K562 (cell line): ENCODE data around the gene CASTOR1. TPM values are rescaled to one million over a fixed set of nuclear protein-coding genes. Genes with fewer than 3 reads are reported as not detected.
A peak's percentile ranks its signal among the peaks of the same experiment; 100 is the strongest.

Source experiments
- ARID2 ChIP-seq: fragments of 450-650 bp; IDR thresholded peaks from 2 replicates; pipeline ENCODE4 v1.6.1; 2017; ENCODE audit warnings: antibody characterized with exemption, mild to moderate bottlenecking
- ATF1 ChIP-seq, 2 experiments: fragments of 450-650 bp in 1 of 2; IDR thresholded peaks; 2 replicates each; pipeline ENCODE4 v1.6.1; 2016; ENCODE audit warnings: missing compliant biosample characterization in 1 of 2, missing genetic modification characterization in 1 of 2
- ATF3 ChIP-seq, 2 experiments: fragments of 450-650 bp in 1 of 2; sonication (generic) in 1 of 2; formaldehyde crosslinking in 1 of 2; IDR thresholded peaks in 1 of 2; conservative IDR thresholded peaks in 1 of 2; 2 replicates each; pipeline versions ENCODE4 v1.6.1 to v1.8.1; 2016 to 2023; ENCODE audit warnings: mild to moderate bottlenecking in 2 of 2, moderate library complexity in 2 of 2, inconsistent platforms in 1 of 2, missing genetic modification reagents in 1 of 2
- ATF7 ChIP-seq: fragments of 450-650 bp; IDR thresholded peaks from 2 replicates; pipeline ENCODE4 v1.7.1; 2014; ENCODE audit warnings: mild to moderate bottlenecking, moderate library complexity
- BACH1 ChIP-seq: fragments of 200-800 bp; sonication (Bioruptor generic); IDR thresholded peaks from 2 replicates; pipeline ENCODE4 v1.6.1; 2016; ENCODE audit warnings: missing genetic modification characterization, missing compliant biosample characterization
- CREM ChIP-seq: IDR thresholded peaks from 2 replicates; pipeline ENCODE4 v1.6.1; 2014; ENCODE audit warnings: antibody characterized with exemption, low read depth
- ETS2 ChIP-seq: IDR thresholded peaks from 2 replicates; pipeline ENCODE4 v1.6.1; 2016; ENCODE audit warnings: borderline replicate concordance, missing genetic modification characterization, mild to moderate bottlenecking, moderate library complexity, missing compliant biosample characterization; ENCODE audit not compliant: poor library complexity, severe bottlenecking
- ETV1 ChIP-seq: fragments of 450-650 bp; conservative IDR thresholded peaks from 2 replicates; pipeline ENCODE4 v1.6.1; 2016; ENCODE audit warnings: missing genetic modification characterization, control low read depth, low read depth, missing compliant biosample characterization
- LEF1 ChIP-seq: fragments of 450-650 bp; IDR thresholded peaks from 2 replicates; pipeline ENCODE4 v1.6.1; 2016; ENCODE audit warnings: mild to moderate bottlenecking
- MAX ChIP-seq: sonication (generic); formaldehyde crosslinking; IDR thresholded peaks from 2 replicates; pipeline ENCODE4 v1.9.0; 2022; ENCODE audit warnings: mild to moderate bottlenecking, missing genetic modification reagents
- POLR3G ChIP-seq: IDR thresholded peaks from 2 replicates; pipeline ENCODE4 v1.6.1; 2011; ENCODE audit not compliant: insufficient read length, insufficient replicate concordance; ENCODE audit errors: extremely low read depth
- PYGO2 ChIP-seq: fragments of 450-650 bp; IDR thresholded peaks from 2 replicates; pipeline ENCODE4 v1.6.1; 2016; ENCODE audit warnings: mild to moderate bottlenecking, missing genetic modification characterization, moderate library complexity, missing compliant biosample characterization
- RAD21 ChIP-seq, 2 experiments: fragments of 250-450 bp in 1 of 2; fragments of 450-650 bp in 1 of 2; sonication (Bioruptor Pico) in 1 of 2; formaldehyde crosslinking in 1 of 2; IDR thresholded peaks in 1 of 2; conservative IDR thresholded peaks in 1 of 2; 2 replicates each; pipeline versions ENCODE4 v1.4.0 to v1.8.0; 2020 to 2022; ENCODE audit warnings: mild to moderate bottlenecking in 2 of 2, moderate library complexity in 1 of 2
- RCOR1 ChIP-seq, 2 experiments: IDR thresholded peaks; 2 replicates each; pipeline ENCODE4 v1.6.1; 2012; ENCODE audit warnings: low read depth in 2 of 2, low read length in 2 of 2, borderline replicate concordance in 1 of 2, improper control_type of control experiment in 1 of 2
- SIN3A ChIP-seq, 2 experiments: fragments of 150-350 bp in 1 of 2; IDR thresholded peaks; 2 replicates each; pipeline ENCODE4 v1.6.1; 2011 to 2016; ENCODE audit warnings: borderline replicate concordance in 2 of 2, low read depth in 2 of 2, low read length in 2 of 2, mild to moderate bottlenecking in 2 of 2, moderate library complexity in 2 of 2; ENCODE audit not compliant: control insufficient read depth in 1 of 2
- SMARCA5 ChIP-seq: fragments of 450-650 bp; IDR thresholded peaks from 2 replicates; pipeline ENCODE4 v1.6.1; 2016
- SMARCB1 ChIP-seq: IDR thresholded peaks from 2 replicates; pipeline ENCODE4 v1.6.1; 2011; ENCODE audit warnings: improper control_type of control experiment, low read depth; ENCODE audit not compliant: insufficient read length
- SNAPC5 ChIP-seq: fragments of 250-450 bp; sonication (Bioruptor Pico); IDR thresholded peaks from 2 replicates; pipeline ENCODE4 v1.8.0; 2021; ENCODE audit warnings: moderate library complexity, mild to moderate bottlenecking, inconsistent platforms
- TBL1XR1 ChIP-seq, 2 experiments: IDR thresholded peaks; 2 replicates each; pipeline ENCODE4 v1.6.1; 2012; ENCODE audit warnings: improper control_type of control experiment in 2 of 2, low read length in 2 of 2, mild to moderate bottlenecking in 1 of 2
- TCF7 ChIP-seq: sonication (generic); IDR thresholded peaks from 2 replicates; pipeline ENCODE4 v1.6.1; 2016; ENCODE audit warnings: antibody characterized with exemption, borderline replicate concordance
- TFE3 ChIP-seq: fragments of 450-650 bp; formaldehyde crosslinking; IDR thresholded peaks from 2 replicates; pipeline ENCODE4 v1.4.0; 2020; ENCODE audit warnings: mild to moderate bottlenecking, mixed read lengths
- WHSC1 ChIP-seq: IDR thresholded peaks from one replicate; pipeline ENCODE4 v1.6.1; 2012; ENCODE audit warnings: low read length, control low read depth, inconsistent platforms
- XRCC3 ChIP-seq: fragments of 450-650 bp; IDR thresholded peaks from 2 replicates; pipeline ENCODE4 v1.6.1; 2017; ENCODE audit warnings: mild to moderate bottlenecking, moderate library complexity
- ZHX1 ChIP-seq: fragments of 150-350 bp; conservative IDR thresholded peaks from 2 replicates; pipeline ENCODE4 v1.6.1; 2014; ENCODE audit warnings: low read length
- polyA plus RNA-seq, 8 experiments: library from polyadenylated mRNA; depleted of rRNA in 4 of 8; stranded (reverse) in 5 of 8; unstranded in 3 of 8; fragments of >200 nt; fragmentation: Nextera tagmentation in 2 of 8; fragmentation: Illumina TruSeq in 1 of 8; extraction: Ambion mirVana in 2 of 8; extraction: Trizol in 1 of 8; gene quantifications; 2 replicates each; pipeline versions ENCODE4 v1.2.1 to v1.2.3, GENCODE V29; 2011 to 2014; ENCODE audit warnings: inconsistent platforms in 1 of 8, missing spikeins in 1 of 8
- total RNA-seq, 7 experiments: library from RNA; depleted of rRNA in 6 of 7; stranded (reverse); fragments of >200 nt in 6 of 7; fragmentation: Illumina TruSeq in 2 of 7; extraction: Trizol in 2 of 7; gene quantifications; 2 replicates each; pipeline versions ENCODE4 v1.2.1 to v1.2.3, GENCODE V29; 2011 to 2021; ENCODE audit warnings: low replicate concordance in 1 of 7

Gene CASTOR1
- total and polyA plus RNA-seq, 9 of the 15 experiments (the other 6 are each of a cell fraction or from before 2014, with no cell fraction given), result 0.35 to 2.6 (median 1.1) TPM

- peak; percentile 69 for TF ChIP-seq ATF3 (IDR thresholded peaks at IDR 0.05)
- no peak for TF ChIP-seq ATF3 (CRISPR knock-in tag; conservative IDR thresholded peaks at IDR 0.05)
- TF ChIP-seq SIN3A (IDR thresholded peaks at IDR 0.05; ENCODE audit: borderline replicate concordance in 2 of 2, control insufficient read depth in 1 of 2, low read depth in 2 of 2, low read length in 2 of 2), result no peak
- no peak for TF ChIP-seq ETV1 (tag)
- no peak for TF ChIP-seq ZHX1
- no peak for TF ChIP-seq TBL1XR1 (IDR thresholded peaks at IDR 0.05; ENCODE audit: low read length in 2 of 2)
- no peak for TF ChIP-seq SMARCB1
- no peak for TF ChIP-seq RAD21 (CRISPR knock-in tag; conservative IDR thresholded peaks at IDR 0.05 in 1 of 2, IDR thresholded peaks at IDR 0.05 in 1 of 2)
- no peak for TF ChIP-seq SMARCA5
- TF ChIP-seq MAX (CRISPR knock-in tag), result peak; percentile 34; the same call in 1 of the 2 replicates
- TF ChIP-seq RCOR1 (IDR thresholded peaks at IDR 0.05; ENCODE audit: borderline replicate concordance in 1 of 2, low read depth in 2 of 2, low read length in 2 of 2), result no peak
- no peak for TF ChIP-seq ETS2
- TF ChIP-seq TCF7, result no peak
- TF ChIP-seq PYGO2, result no peak
- TF ChIP-seq ATF1 (CRISPR knock-in tag; IDR thresholded peaks at IDR 0.05), result no peak
- peak; percentile 64 for TF ChIP-seq ATF1 (tag; IDR thresholded peaks at IDR 0.05)
- no peak for TF ChIP-seq XRCC3
- TF ChIP-seq WHSC1, result no peak
- TF ChIP-seq ATF7, result peak; percentile 77
- peak; percentile 34; the same call in 1 of the 2 replicates for TF ChIP-seq CREM
- no peak for TF ChIP-seq LEF1
- no peak for TF ChIP-seq BACH1
- TF ChIP-seq SNAPC5 (CRISPR knock-in tag), result no peak
- no peak for TF ChIP-seq POLR3G
- no peak for TF ChIP-seq ARID2
- TF ChIP-seq TFE3 (CRISPR knock-in tag), result no peak
Observed at GRCh38 chr22:30275625-30276024, 13.7 kb downstream of the CASTOR1 start (continued).
